ENCODE measurements around the gene DPP10. TPM values are rescaled to one million over a fixed set of nuclear protein-coding genes. Genes with fewer than 3 reads are reported as not detected.

DPP10 gene
- total RNA-seq, 3 donors from 2014 or later: 0.29 to 0.33 (median 0.32) TPM

GRCh38 chr2:114661971-114662939 lies 219.8 kb downstream of the DPP10 start:
- Histone ChIP-seq H3K4me3 (peak overlapping the region; percentile 48 to 66 (median 63)), H3K36me3 (no peaks in the 10 kb centered on the region), H3K27me3 (peaks cover 0 to 11% of the 10 kb centered on the region in 2 donors), H3K4me1 (no peaks in the 10 kb centered on the region), H3K9me3 (no peaks in the 10 kb centered on the region), H3K27ac (no peak overlapping the region)
- TF ChIP-seq POLR2A (IDR thresholded peaks at IDR 0.05): no peak
- peak in 1 of 2 donors; percentile 47 for DNase-seq (ENCODE audit: low spot score in 2 of 2)
- intact Hi-C loops (cut with DNase I; ENCODE audit: low total_unique reads): no loop called here

GRCh38 chr2:114668415-114668814 lies 226.0 kb downstream of the DPP10 start:
- no peak for TF ChIP-seq POLR2A (IDR thresholded peaks at IDR 0.05)
- TF ChIP-seq, protein P1, sequence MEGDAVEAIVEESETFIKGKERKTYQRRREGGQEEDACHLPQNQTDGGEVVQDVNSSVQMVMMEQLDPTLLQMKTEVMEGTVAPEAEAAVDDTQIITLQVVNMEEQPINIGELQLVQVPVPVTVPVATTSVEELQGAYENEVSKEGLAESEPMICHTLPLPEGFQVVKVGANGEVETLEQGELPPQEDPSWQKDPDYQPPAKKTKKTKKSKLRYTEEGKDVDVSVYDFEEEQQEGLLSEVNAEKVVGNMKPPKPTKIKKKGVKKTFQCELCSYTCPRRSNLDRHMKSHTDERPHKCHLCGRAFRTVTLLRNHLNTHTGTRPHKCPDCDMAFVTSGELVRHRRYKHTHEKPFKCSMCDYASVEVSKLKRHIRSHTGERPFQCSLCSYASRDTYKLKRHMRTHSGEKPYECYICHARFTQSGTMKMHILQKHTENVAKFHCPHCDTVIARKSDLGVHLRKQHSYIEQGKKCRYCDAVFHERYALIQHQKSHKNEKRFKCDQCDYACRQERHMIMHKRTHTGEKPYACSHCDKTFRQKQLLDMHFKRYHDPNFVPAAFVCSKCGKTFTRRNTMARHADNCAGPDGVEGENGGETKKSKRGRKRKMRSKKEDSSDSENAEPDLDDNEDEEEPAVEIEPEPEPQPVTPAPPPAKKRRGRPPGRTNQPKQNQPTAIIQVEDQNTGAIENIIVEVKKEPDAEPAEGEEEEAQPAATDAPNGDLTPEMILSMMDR (IDR thresholded peaks at IDR 0.05): no peak
- no peak for TF ChIP-seq POLR2AphosphoS5 (IDR thresholded peaks at IDR 0.05)
- Histone ChIP-seq H3K36me3 (no peaks in the 10 kb centered on the region), H3K9me3 (no peaks in the 10 kb centered on the region), H3K4me1 (no peaks in the 10 kb centered on the region), H3K27me3 (no peaks in the 10 kb centered on the region), H3K27ac (no peak overlapping the region), H3K4me3 (no peak overlapping the region)
- intact Hi-C loops (cut with DNase I; ENCODE audit: low total_unique reads): no loop called here
- no peak for DNase-seq (ENCODE audit: low spot score in 2 of 2)

DNA sequence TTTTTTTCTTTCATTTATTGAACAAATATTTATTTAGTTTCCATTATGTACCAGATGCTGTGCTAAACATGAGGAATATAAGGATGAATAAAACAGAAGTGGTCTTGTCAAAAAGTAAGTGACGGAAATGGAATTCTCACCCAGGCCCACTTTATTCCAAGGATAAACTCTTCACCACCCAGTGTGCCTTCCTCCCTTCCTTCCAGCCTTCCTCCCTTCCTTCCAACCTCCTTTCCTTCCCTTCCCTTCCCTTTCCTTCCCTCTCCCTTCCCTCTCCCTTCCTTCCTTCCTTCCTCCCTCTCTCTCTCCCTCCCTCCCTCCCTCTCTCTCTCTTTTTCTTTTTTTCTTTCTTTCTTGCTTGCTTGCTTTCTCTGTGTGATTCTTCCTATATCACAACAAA lies 240.8 kb downstream of the DPP10 start:
- Histone ChIP-seq H3K4me1 (no peaks in the 10 kb centered on the region), H3K4me3 (no peak overlapping the region), H3K9me3 (no peaks in the 10 kb centered on the region), H3K36me3 (no peaks in the 10 kb centered on the region), H3K27me3 (peaks cover 0 to 8% of the 10 kb centered on the region in 2 donors), H3K27ac (no peak overlapping the region)
- intact Hi-C loops (cut with DNase I; ENCODE audit: low total_unique reads): no loop called here
- no peak for DNase-seq (ENCODE audit: low spot score in 2 of 2)
- TF ChIP-seq POLR2A (IDR thresholded peaks at IDR 0.05) (no peak), POLR2AphosphoS5 (IDR thresholded peaks at IDR 0.05) (no peak)
- TF ChIP-seq, protein P1 (IDR thresholded peaks at IDR 0.05): no peak

DNA sequence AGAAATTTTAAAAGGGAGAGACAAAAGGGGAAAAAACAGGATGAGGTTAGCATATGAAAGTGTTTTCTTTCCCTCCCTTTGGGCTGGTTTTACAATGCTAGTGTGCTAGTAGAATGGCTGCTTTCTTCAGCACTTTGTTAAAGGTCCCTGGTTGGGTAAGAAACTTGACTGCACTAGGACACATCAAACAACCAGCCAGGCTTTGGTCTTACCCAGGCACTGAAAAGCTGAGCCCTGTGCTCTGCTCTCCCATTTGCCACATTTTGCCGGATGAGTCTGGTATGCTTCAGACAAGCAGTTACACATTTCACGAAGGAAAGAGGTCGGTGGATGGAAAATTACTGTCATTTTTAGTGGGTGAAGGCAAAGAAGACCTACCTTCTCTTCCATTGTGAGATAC lies 242.0 kb downstream of the DPP10 start:
- Histone ChIP-seq H3K27ac (no peak overlapping the region), H3K9me3 (no peaks in the 10 kb centered on the region), H3K4me1 (no peaks in the 10 kb centered on the region), H3K36me3 (no peaks in the 10 kb centered on the region), H3K27me3 (peaks cover 0 to 8% of the 10 kb centered on the region in 2 donors), H3K4me3 (no peak overlapping the region)
- intact Hi-C loops (cut with DNase I; ENCODE audit: low total_unique reads): no loop called here
- no peak for DNase-seq (ENCODE audit: low spot score in 2 of 2)
- no peak for TF ChIP-seq POLR2AphosphoS5 (IDR thresholded peaks at IDR 0.05)
- TF ChIP-seq POLR2A (IDR thresholded peaks at IDR 0.05): no peak
- TF ChIP-seq, protein P1 (IDR thresholded peaks at IDR 0.05): no peak

DNA sequence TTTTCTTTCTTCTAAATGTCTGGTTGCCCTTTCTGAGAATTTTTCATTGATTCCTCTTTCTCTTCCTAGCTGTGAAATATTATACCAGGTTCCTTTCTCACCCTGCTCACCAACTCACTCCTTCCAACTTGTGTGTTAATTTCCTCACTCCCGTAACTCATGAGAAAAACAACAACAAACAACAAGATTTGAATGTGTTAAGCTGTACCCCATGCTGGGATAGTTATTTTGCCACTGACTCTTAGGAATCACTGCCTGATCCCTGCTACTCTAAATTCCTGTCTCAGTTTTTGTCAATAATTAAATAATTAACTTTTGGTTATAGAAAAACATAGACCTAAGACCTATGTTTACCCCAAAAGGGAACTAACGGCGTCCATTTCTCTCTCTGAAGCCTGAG lies 242.7 kb downstream of the DPP10 start:
- Histone ChIP-seq H3K27me3 (peaks cover 0 to 8% of the 10 kb centered on the region in 2 donors), H3K9me3 (no peaks in the 10 kb centered on the region), H3K36me3 (no peaks in the 10 kb centered on the region), H3K4me3 (no peak overlapping the region), H3K4me1 (no peaks in the 10 kb centered on the region), H3K27ac (no peak overlapping the region)
- DNase-seq (ENCODE audit: low spot score in 2 of 2): no peak
- TF ChIP-seq, protein P1 (IDR thresholded peaks at IDR 0.05): no peak
- no peak for TF ChIP-seq POLR2AphosphoS5 (IDR thresholded peaks at IDR 0.05)
- intact Hi-C loops (cut with DNase I; ENCODE audit: low total_unique reads): no loop called here
